K562 (cell line): ENCODE measurements around the gene SNRPB. TPM values are rescaled to one million over a fixed set of nuclear protein-coding genes. Genes with fewer than 3 reads are reported as not detected.
A peak's percentile ranks its signal among the peaks of the same experiment; 100 is the strongest.

Experiments used
- ATAC-seq: fragments of 200-7000 bp; cut with Tn5 transposase; 3 replicates; pipeline ENCODE4 v1.9.1; 2020; ENCODE audit warnings: moderate library complexity
- BruUV-seq: library from RNA; stranded (reverse); fragments of 400-500 nt; replicated peaks from 2 replicates; lab custom pipeline; 2021; lab: Mats Ljungman, UMichigan
- CTCF ChIA-PET: fragments of 300-600 bp; formaldehyde crosslinking; extraction: SDS; loops from one replicate; lab custom pipeline; 2021; ENCODE audit warnings: low intra/inter-chr PET ratio; lab: Yijun Ruan, JAX
- POLR2A ChIA-PET: fragments of 300-600, 350-650 bp; sonication (Branson Sonifier 250); formaldehyde crosslinking; extraction: SDS; loops from one replicate; lab custom pipeline; 2021; ENCODE audit warnings: antibody characterized with exemption, inconsistent platforms; lab: Yijun Ruan, JAX
- DNase-seq, 4 experiments: peaks; one replicate each; pipeline versions ENCODE4 v3.0.0 to v3.0.0-alpha.2; 2011 to 2018; ENCODE audit warnings: low spot score in 3 of 4, mixed read lengths in 3 of 4; ENCODE audit errors: extremely low read depth in 1 of 4
- FAIRE-seq: peaks from 2 replicates; lab custom pipeline; 2011; peaks lifted over from hg19 to GRCh38; lab: Jason Lieb, UNC
- H2AFZ ChIP-seq: 2 replicates; pipeline ENCODE4 v1.6.0; 2011; ENCODE audit warnings: low read depth, low read length, control low read depth, inconsistent platforms
- H3K27ac ChIP-seq: fragments of 200-600 bp; 3 replicates; pipeline ENCODE4 v1.8.0; 2011; ENCODE audit warnings: low read depth, mild to moderate bottlenecking, control low read depth, inconsistent platforms, low read length, moderate library complexity, mixed read lengths; ENCODE audit errors: extremely low read depth
- H3K27me3 ChIP-seq, 2 experiments: fragments of 300-600 bp in 1 of 2; 2 replicates in 1 of 2; 3 replicates in 1 of 2; pipeline versions ENCODE4 v1.6.0 to v1.8.0; 2011; ENCODE audit warnings: inconsistent platforms in 2 of 2, low read length in 2 of 2, mild to moderate bottlenecking in 1 of 2, mixed read lengths in 1 of 2, moderate library complexity in 1 of 2; ENCODE audit not compliant: control insufficient read depth in 2 of 2, insufficient read depth in 2 of 2
- H3K36me3 ChIP-seq: fragments of 300-600 bp; 3 replicates; pipeline ENCODE4 v1.8.0; 2011; ENCODE audit warnings: mild to moderate bottlenecking, low read length, inconsistent platforms; ENCODE audit not compliant: control insufficient read depth, insufficient read depth
- H3K4me1 ChIP-seq, 2 experiments: fragments of 200-600 bp in 1 of 2; replicated peaks in 1 of 2; 2 replicates in 1 of 2; 3 replicates in 1 of 2; pipeline versions ENCODE4 v1.5.1 to v1.8.0; 2011; ENCODE audit warnings: inconsistent platforms in 2 of 2, low read length in 2 of 2, mild to moderate bottlenecking in 1 of 2, mixed read lengths in 1 of 2, moderate library complexity in 1 of 2; ENCODE audit not compliant: control insufficient read depth in 2 of 2, insufficient read depth in 2 of 2
- H3K4me2 ChIP-seq: 2 replicates; pipeline ENCODE4 v1.6.1; 2011; ENCODE audit warnings: low read length, control low read depth, inconsistent platforms, mixed read lengths; ENCODE audit not compliant: insufficient read depth
- H3K4me3 ChIP-seq: fragments of 200-600 bp; sonication (generic), shearing (Covaris generic); 2 replicates; pipeline ENCODE4 v1.5.1; 2016; ENCODE audit warnings: control low read depth, inconsistent platforms
- H3K79me2 ChIP-seq: fragments of 200-600 bp; 3 replicates; pipeline ENCODE4 v1.8.0; 2011; ENCODE audit warnings: low read length, inconsistent platforms; ENCODE audit not compliant: control insufficient read depth, insufficient read depth
- H3K9ac ChIP-seq, 2 experiments: 2 replicates each; pipeline versions ENCODE4 v1.6.0 to v1.6.1; 2011; ENCODE audit warnings: low read depth in 2 of 2, low read length in 2 of 2, control low read depth in 1 of 2, inconsistent platforms in 1 of 2, mild to moderate bottlenecking in 1 of 2, mixed read lengths in 1 of 2; ENCODE audit not compliant: insufficient read depth in 1 of 2
- H3K9me1 ChIP-seq: one replicate; pipeline ENCODE4 v1.6.0; 2011; ENCODE audit warnings: inconsistent platforms, mild to moderate bottlenecking, low read length, moderate library complexity; ENCODE audit not compliant: control insufficient read depth, insufficient read depth
- H3K9me3 ChIP-seq: replicated peaks from 2 replicates; pipeline ENCODE4 v1.5.1; 2011; ENCODE audit warnings: low read depth, low read length, inconsistent platforms; ENCODE audit not compliant: control insufficient read depth, insufficient read depth
- H4K20me1 ChIP-seq: replicated peaks from 2 replicates; pipeline ENCODE4 v1.6.1; 2011; ENCODE audit warnings: low read length, inconsistent platforms, mixed read lengths; ENCODE audit not compliant: control insufficient read depth, insufficient read depth
- EWSR1 ChIP-seq: fragments of 450-650 bp; IDR thresholded peaks from 2 replicates; pipeline ENCODE4 v1.6.1; 2018; ENCODE audit warnings: borderline replicate concordance, mild to moderate bottlenecking, low read depth, moderate library complexity; ENCODE audit not compliant: partially characterized antibody
- GABPB1 ChIP-seq: sonication (generic); formaldehyde crosslinking; IDR thresholded peaks from 2 replicates; pipeline ENCODE4 v1.8.0; 2022; ENCODE audit warnings: mild to moderate bottlenecking, missing genetic modification reagents
- GTF2F1 ChIP-seq: IDR thresholded peaks from 2 replicates; pipeline ENCODE4 v1.6.1; 2011; ENCODE audit warnings: low read depth, low read length, improper control_type of control experiment
- KAT8 ChIP-seq: fragments of 450-650 bp; IDR thresholded peaks from 2 replicates; pipeline ENCODE4 v1.6.1; 2016; ENCODE audit warnings: low read depth, mild to moderate bottlenecking
- NFIX ChIP-seq: fragments of 250-450 bp; sonication (Bioruptor Pico); IDR thresholded peaks from 2 replicates; pipeline ENCODE4 v1.4.0; 2020; ENCODE audit warnings: low read depth, mild to moderate bottlenecking, moderate library complexity
- NONO ChIP-seq, 2 experiments: fragments of 200-400 bp in 1 of 2; fragments of 450-650 bp in 1 of 2; formaldehyde crosslinking in 1 of 2; IDR thresholded peaks; 2 replicates each; pipeline ENCODE4 v1.6.1; 2017; ENCODE audit warnings: low read depth in 2 of 2, mild to moderate bottlenecking in 2 of 2, moderate library complexity in 2 of 2, low read length in 1 of 2
- SRF ChIP-seq, 2 experiments: fragments of 250-450, 450-650 bp in 1 of 2; sonication (Bioruptor Pico) in 1 of 2; sonication (generic) in 1 of 2; formaldehyde crosslinking; IDR thresholded peaks; 2 replicates each; pipeline versions ENCODE4 v1.5.0 to v1.5.1; 2020 to 2022; ENCODE audit warnings: mild to moderate bottlenecking in 1 of 2, missing genetic modification reagents in 1 of 2
- SUPT5H ChIP-seq: fragments of 450-650 bp; IDR thresholded peaks from 2 replicates; pipeline ENCODE4 v1.6.1; 2016
- ZBTB12 ChIP-seq: fragments of 250-450 bp; sonication (Bioruptor Pico); IDR thresholded peaks from 2 replicates; pipeline ENCODE4 v1.4.0; 2020
- ZBTB7A ChIP-seq: IDR thresholded peaks from 2 replicates; pipeline ENCODE4 v1.6.1; 2011; ENCODE audit warnings: low read depth, mild to moderate bottlenecking, low read length, moderate library complexity, borderline replicate concordance; ENCODE audit not compliant: control insufficient read depth
- ZNF24 ChIP-seq: fragments of 450-650 bp; IDR thresholded peaks from 2 replicates; pipeline ENCODE4 v1.6.1; 2016
- WGBS: fragments of 100-300 bp; shearing (Covaris generic); methylation state at CpG from one replicate; pipeline ENCODE4 v1.1.6; 2016; ENCODE audit warnings: low coverage, mixed read lengths; ENCODE audit not compliant: insufficient coverage; ENCODE audit errors: missing lambda C conversion rate; 5-methylcytosine and 5-hydroxymethylcytosine counted together
- in situ Hi-C: fragments of 300-500 bp; cut with MboI; formaldehyde crosslinking; loops from 4 replicates; pipeline ENCODE4 v1.15.0; 2018; ENCODE audit warnings: inconsistent platforms, mixed read lengths
- intact Hi-C: fragments of 100-400 bp; cut with micrococcal nuclease; formaldehyde crosslinking; loops from 2 replicates; pipeline ENCODE4 v1.14.2; 2022
- polyA plus RNA-seq, 8 experiments: library from polyadenylated mRNA; depleted of rRNA in 4 of 8; stranded (reverse) in 5 of 8; unstranded in 3 of 8; fragments of >200 nt; fragmentation: Nextera tagmentation in 2 of 8; fragmentation: Illumina TruSeq in 1 of 8; extraction: Ambion mirVana in 2 of 8; extraction: Trizol in 1 of 8; gene quantifications; 2 replicates each; pipeline versions ENCODE4 v1.2.1 to v1.2.3, GENCODE V29; 2011 to 2014; ENCODE audit warnings: inconsistent platforms in 1 of 8, missing spikeins in 1 of 8
- total RNA-seq, 7 experiments: library from RNA; depleted of rRNA in 6 of 7; stranded (reverse); fragments of >200 nt in 6 of 7; fragmentation: Illumina TruSeq in 2 of 7; extraction: Trizol in 2 of 7; gene quantifications; 2 replicates each; pipeline versions ENCODE4 v1.2.1 to v1.2.3, GENCODE V29; 2011 to 2021; ENCODE audit warnings: low replicate concordance in 1 of 7

Gene SNRPB
- total and polyA plus RNA-seq, 9 of the 15 experiments (the other 6 are each of a cell fraction or from before 2014, with no cell fraction given), result 13.1 to 615 (median 266) TPM

DNA sequence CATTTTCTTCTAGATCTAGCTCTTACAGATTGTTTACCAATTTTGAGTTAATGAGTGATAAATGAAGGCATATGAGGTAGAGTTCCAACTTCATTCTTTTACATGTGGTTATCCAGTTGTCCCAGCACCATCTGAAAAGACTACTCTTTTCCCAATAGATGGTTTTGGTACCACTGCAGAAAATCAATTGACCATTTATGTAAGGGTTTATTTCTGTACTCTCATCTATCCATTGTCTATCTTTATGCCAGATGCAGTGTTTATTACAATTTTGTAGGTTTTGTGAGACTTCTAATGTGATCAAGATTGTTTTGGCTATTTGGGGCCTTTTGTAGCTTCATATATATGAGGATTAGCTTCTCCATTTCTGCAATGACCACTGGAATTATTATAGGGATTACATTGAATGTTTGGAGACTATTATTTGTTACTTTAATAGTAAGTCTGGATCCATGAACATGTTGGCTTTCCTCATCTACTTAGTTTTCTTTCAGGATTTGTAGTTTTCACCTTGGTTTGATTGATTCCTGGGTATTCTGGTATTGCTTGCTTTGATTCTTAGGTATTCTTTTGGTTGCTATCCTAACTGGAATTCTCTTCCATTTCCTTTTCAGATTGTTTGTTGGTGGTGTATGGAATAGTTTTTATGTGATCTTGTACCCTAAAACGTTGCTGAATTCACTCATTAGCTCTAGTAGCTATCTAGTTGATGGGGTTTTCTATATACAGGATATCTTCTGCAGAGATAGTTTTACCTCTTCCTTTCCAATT, 10.4 kb downstream of the SNRPB start (continued):
- TF ChIP-seq ZBTB12 (no peak), SRF (CRISPR knock-in tag; IDR thresholded peaks at IDR 0.05) (no peak), SUPT5H (peak; percentile 57), NONO (IDR thresholded peaks at IDR 0.05; ENCODE audit: low read depth in 2 of 2, low read length in 1 of 2) (no peak), ZBTB7A (no peak), EWSR1 (no peak), NFIX (CRISPR knock-in tag) (no peak), KAT8 (no peak)

DNA sequence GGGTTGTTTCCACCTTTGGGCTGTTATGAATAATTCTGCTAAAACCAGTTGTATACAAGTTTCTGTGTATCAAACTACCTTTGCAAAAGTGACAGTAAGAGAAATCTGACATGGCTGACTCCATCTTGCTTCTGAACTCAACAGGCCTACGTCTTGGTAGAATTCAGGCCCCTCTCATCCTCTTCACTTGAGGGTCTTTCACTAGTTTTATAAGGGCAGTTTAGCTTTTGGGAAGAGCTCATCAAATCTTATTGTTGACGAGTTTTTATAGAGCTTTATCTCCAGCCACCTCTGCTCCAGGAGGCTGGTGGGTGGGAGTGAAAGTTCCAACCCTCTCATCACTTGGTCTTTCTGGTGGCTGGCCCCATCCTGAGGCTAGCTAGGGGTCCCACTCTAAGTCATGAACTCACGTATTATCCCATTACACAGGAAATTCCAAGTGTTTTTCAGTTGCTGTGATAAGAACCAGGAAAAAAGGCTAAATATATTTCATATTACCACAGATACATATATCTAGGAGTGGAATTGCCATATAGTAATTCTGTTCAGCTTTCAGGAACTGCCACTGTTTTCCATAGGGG, 11.6 kb downstream of the SNRPB start:
- intact Hi-C loops, result no loop called here
- in situ Hi-C loops, result no loop called here
- WGBS, result 70% methylated on average over 3 of the region's 3 CpGs
- Histone ChIP-seq H3K4me3 (no peak overlapping the region), H3K4me2 (no peak overlapping the region), H3K27ac (no peak overlapping the region), H3K9me1 (peaks cover 5% of the 10 kb centered on the region), H3K79me2 (no peaks in the 10 kb centered on the region; the same call in 2 of the 3 replicates), H3K4me1 (no peaks in the 10 kb centered on the region), H3K36me3 (peaks cover 43% of the 10 kb centered on the region), H4K20me1 (no peaks in the 10 kb centered on the region), H3K27me3 (no peaks in the 10 kb centered on the region), H3K9me3 (no peaks in the 10 kb centered on the region), H3K9ac (no peak overlapping the region), H2AFZ (no peak overlapping the region)
- TF ChIP-seq GABPB1 (no peak), GTF2F1 (no peak), ZNF24 (no peak)
- no TSS peak for BruUV-seq
- DNase-seq (no peak), FAIRE-seq (no peak), ATAC-seq (no peak; the same call in 1 of the 3 replicates)
- ChIA-PET CTCF (no interaction called here), POLR2A (interaction anchor here (1.1 to 1.8 kb wide), 5 partner anchors 9 to 217 kb away, joined by 3 to 9 read pairs (median 7); partner anchors contain the start of genes NOP56 and SNRPB)
